A549 (cell line): ENCODE results near the gene DPYSL4. TPM values are rescaled to one million over a fixed set of nuclear protein-coding genes. Genes with fewer than 3 reads are reported as not detected.

Experiments used
- ATAC-seq, 2 experiments: fragments of 200-7000 bp in 1 of 2; fragments of >200 bp in 1 of 2; cut with Nextera tagmentation in 1 of 2; cut with Tn5 transposase in 1 of 2; 3 replicates each; pipeline versions ENCODE4 v1.8.0 to v1.9.1; 2018 to 2020; ENCODE audit warnings: mild to moderate bottlenecking in 1 of 2, moderate library complexity in 1 of 2
- CTCF ChIA-PET: fragments of 300-600 bp; sonication (Branson Sonifier 250); formaldehyde crosslinking; extraction: SDS; loops from one replicate; lab custom pipeline; 2021; ENCODE audit warnings: antibody characterized with exemption, inconsistent platforms; lab: Yijun Ruan, JAX
- POLR2A ChIA-PET: fragments of 350-600 bp; formaldehyde crosslinking; extraction: SDS; loops from one replicate; lab custom pipeline; 2021; ENCODE audit warnings: antibody characterized with exemption, inconsistent platforms; lab: Yijun Ruan, JAX
- DNase-seq, 2 experiments: peaks; one replicate each; pipeline versions ENCODE4 v3.0.0 to v3.0.0-alpha.2; 2011 to 2016; ENCODE audit warnings: low read depth in 1 of 2, low spot score in 1 of 2
- FAIRE-seq: peaks from 2 replicates; lab custom pipeline; 2011; peaks lifted over from hg19 to GRCh38; lab: Jason Lieb, UNC
- H3K27ac ChIP-seq, 2 experiments: fragments of >200 bp; sonication (Bioruptor Twin); formaldehyde crosslinking; 3 replicates each; pipeline ENCODE4 v1.5.1; 2016 to 2017
- H3K4me1 ChIP-seq: fragments of >200 bp; sonication (Bioruptor Twin); formaldehyde crosslinking; 3 replicates; pipeline ENCODE4 v1.6.1; 2016
- H3K4me2 ChIP-seq: fragments of >200 bp; sonication (Bioruptor Twin); formaldehyde crosslinking; 3 replicates; pipeline ENCODE4 v1.6.1; 2016
- H3K4me3 ChIP-seq: fragments of >200 bp; sonication (Bioruptor Twin); formaldehyde crosslinking; 3 replicates; pipeline ENCODE4 v1.5.1; 2016
- H3K9me3 ChIP-seq: fragments of >200 bp; sonication (Bioruptor Twin); formaldehyde crosslinking; 3 replicates; pipeline ENCODE4 v1.6.1; 2016
- BHLHE40 ChIP-seq: IDR thresholded peaks from 2 replicates; pipeline ENCODE4 v1.6.1; 2012; ENCODE audit warnings: low read depth, low read length, inconsistent platforms
- CEBPB ChIP-seq, 2 experiments: fragments of >200 bp in 1 of 2; sonication (Bioruptor Twin) in 1 of 2; formaldehyde crosslinking in 1 of 2; IDR thresholded peaks; 2 replicates each; pipeline ENCODE4 v1.6.1; 2012 to 2016
- EHMT2 ChIP-seq: fragments of 200-600 bp; sonication (generic); IDR thresholded peaks from 2 replicates; pipeline ENCODE4 v1.6.1; 2016; ENCODE audit warnings: antibody characterized with exemption, low read depth, mild to moderate bottlenecking, moderate library complexity
- ELK1 ChIP-seq: fragments of 150-350 bp; IDR thresholded peaks from 2 replicates; pipeline ENCODE4 v1.6.1; 2014; ENCODE audit warnings: low read depth, mild to moderate bottlenecking, low read length
- FOSB ChIP-seq: fragments of 250-450 bp; sonication (Bioruptor Pico); IDR thresholded peaks from 2 replicates; pipeline ENCODE4 v1.5.0; 2020; ENCODE audit warnings: mild to moderate bottlenecking, moderate library complexity
- FOXS1 ChIP-seq: fragments of 250-450 bp; sonication (Bioruptor Pico); IDR thresholded peaks from 2 replicates; pipeline ENCODE4 v1.5.0; 2020; ENCODE audit warnings: mild to moderate bottlenecking, moderate library complexity
- HDAC2 ChIP-seq: fragments of 200-600 bp; sonication (generic); IDR thresholded peaks from 2 replicates; pipeline ENCODE4 v1.6.1; 2016
- HES2 ChIP-seq: fragments of >200 bp; sonication (Bioruptor Twin); formaldehyde crosslinking; IDR thresholded peaks from 2 replicates; pipeline ENCODE4 v1.6.1; 2016
- HOXB13 ChIP-seq: fragments of 250-450 bp; sonication (Bioruptor Pico); IDR thresholded peaks from 2 replicates; pipeline ENCODE4 v1.5.0; 2020; ENCODE audit warnings: low read depth, mild to moderate bottlenecking, moderate library complexity
- KDM5A ChIP-seq: fragments of 200-600 bp; sonication (generic); IDR thresholded peaks from 2 replicates; pipeline ENCODE4 v1.6.1; 2016; ENCODE audit warnings: antibody characterized with exemption, mild to moderate bottlenecking
- MAFK ChIP-seq: fragments of 450-650 bp; IDR thresholded peaks from 2 replicates; pipeline ENCODE4 v1.6.1; 2014; ENCODE audit not compliant: partially characterized antibody
- MAX ChIP-seq: IDR thresholded peaks from 2 replicates; pipeline ENCODE4 v1.6.1; 2012
- MAZ ChIP-seq: fragments of 150-350 bp; IDR thresholded peaks from 2 replicates; pipeline ENCODE4 v1.6.1; 2014; ENCODE audit warnings: antibody characterized with exemption, low read depth, low read length, borderline replicate concordance
- MYC ChIP-seq: IDR thresholded peaks from 2 replicates; pipeline ENCODE4 v1.6.1; 2012; ENCODE audit warnings: mild to moderate bottlenecking, inconsistent platforms, low read length, improper control_type of control experiment, borderline replicate concordance
- NR3C1 ChIP-seq: fragments of >200 bp; sonication (Bioruptor Twin); formaldehyde crosslinking; IDR thresholded peaks from 3 replicates; pipeline ENCODE4 v1.6.1; 2017
- PBX3 ChIP-seq: IDR thresholded peaks from 2 replicates; pipeline ENCODE4 v1.6.1; 2012
- PHF8 ChIP-seq: fragments of 200-600 bp; sonication (generic); IDR thresholded peaks from 2 replicates; pipeline ENCODE4 v1.6.1; 2016; ENCODE audit warnings: low read depth, mild to moderate bottlenecking, antibody characterized with exemption, moderate library complexity, borderline replicate concordance
- POLR2A ChIP-seq: IDR thresholded peaks from 2 replicates; pipeline ENCODE4 v1.6.1; 2012; ENCODE audit warnings: mild to moderate bottlenecking, low read length
- REST ChIP-seq: fragments of 200-600 bp; sonication (generic); IDR thresholded peaks from 2 replicates; pipeline ENCODE4 v1.6.1; 2016; ENCODE audit warnings: antibody characterized with exemption, mild to moderate bottlenecking, moderate library complexity
- SMC3 ChIP-seq: fragments of >200 bp; sonication (Bioruptor Twin); formaldehyde crosslinking; IDR thresholded peaks from 3 replicates; pipeline ENCODE4 v1.6.1; 2018; ENCODE audit warnings: inconsistent platforms
- SREBF2 ChIP-seq: fragments of 450-650 bp; IDR thresholded peaks from 2 replicates; pipeline ENCODE4 v1.6.1; 2014; ENCODE audit warnings: mild to moderate bottlenecking, moderate library complexity
- TP53 ChIP-seq: fragments of 250-450 bp; sonication (Bioruptor Pico); IDR thresholded peaks from 2 replicates; pipeline ENCODE4 v1.5.0; 2021; ENCODE audit warnings: mild to moderate bottlenecking, moderate library complexity
- USF2 ChIP-seq: fragments of 450-650 bp; IDR thresholded peaks from 2 replicates; pipeline ENCODE4 v1.6.1; 2014; ENCODE audit warnings: antibody characterized with exemption
- ZFP36 ChIP-seq: fragments of 450-650 bp; IDR thresholded peaks from 2 replicates; pipeline ENCODE4 v1.6.1; 2014; ENCODE audit warnings: borderline replicate concordance; ENCODE audit not compliant: partially characterized antibody
- ZNF302 ChIP-seq: fragments of 250-450 bp; sonication (Bioruptor Pico); IDR thresholded peaks from 2 replicates; pipeline ENCODE4 v1.9.0; 2021; ENCODE audit warnings: inconsistent platforms, mild to moderate bottlenecking, moderate library complexity
- WGBS: methylation state at CpG from one replicate; pipeline ENCODE4 v1.1.6; 2017; ENCODE audit errors: missing lambda C conversion rate; 5-methylcytosine and 5-hydroxymethylcytosine counted together
- polyA plus RNA-seq, 4 experiments: library from polyadenylated mRNA; depleted of rRNA in 3 of 4; stranded (reverse); fragments of >200 nt; fragmentation: RNase III in 1 of 4; extraction: RNeasy Plus Mini Kit Qiagen cat#74134 plus additional on column Dnase treatment in 1 of 4; gene quantifications; 2 replicates in 3 of 4; 3 replicates in 1 of 4; pipeline ENCODE4 v1.2.3, GENCODE V29; 2011 to 2017

Gene DPYSL4
- polyA plus RNA-seq, 2 of the 4 experiments (the other 2 are of a cell fraction), result 2.9 to 14.1 TPM

- no peaks in the 10 kb centered on the region for H3K9me3 ChIP-seq
- H3K4me2 ChIP-seq, result no peak overlapping the region
- no peak overlapping the region for H3K4me3 ChIP-seq
- H3K4me1 ChIP-seq, result no peaks in the 10 kb centered on the region
- no peak for DNase-seq
- WGBS, result 93% methylated on average over 34 of the region's 42 CpGs
- no peak for ATAC-seq
- no peak for TF ChIP-seq SREBF2
- no peak for TF ChIP-seq EHMT2
- no peak for TF ChIP-seq NR3C1
- no peak for TF ChIP-seq PBX3
- TF ChIP-seq PHF8, result no peak
- no peak for TF ChIP-seq MAX
- no peak for TF ChIP-seq MAFK
- TF ChIP-seq TP53, result no peak
- TF ChIP-seq USF2, result no peak
- no peak for TF ChIP-seq POLR2A
- no peak for TF ChIP-seq MAZ
- TF ChIP-seq HDAC2, result no peak
- TF ChIP-seq CEBPB (IDR thresholded peaks at IDR 0.05), result no peak
- TF ChIP-seq FOXS1, result no peak
- TF ChIP-seq SMC3, result no peak
- TF ChIP-seq KDM5A, result no peak
- POLR2A ChIA-PET, result no interaction called here
- H3K27ac ChIP-seq, result no peak overlapping the region
- CTCF ChIA-PET, result interaction anchor here (0.7 to 4.4 kb wide), 4 partner anchors 9 to 117 kb away, joined by 3 to 33 read pairs (median 4); no protein-coding TSS in a partner anchor
- FAIRE-seq, result no peak
These were observed 46.4 kb upstream of the DPYSL4 start for GRCh38 chr10:132140167-132140925.

- Histone ChIP-seq H3K27ac (no peak overlapping the region), H3K9me3 (no peaks in the 10 kb centered on the region), H3K4me3 (no peak overlapping the region), H3K4me1 (no peaks in the 10 kb centered on the region), H3K4me2 (no peak overlapping the region)
- POLR2A ChIA-PET, result no interaction called here
- no peak for FAIRE-seq
- CTCF ChIA-PET, result interaction anchor here (0.7 to 4.4 kb wide), 11 partner anchors 10 to 208 kb away, joined by 3 to 45 read pairs (median 13); partner anchors contain the start of gene JAKMIP3
- DNase-seq, result no peak
- 77% methylated on average over 7 of the region's 7 CpGs for WGBS
- TF ChIP-seq BHLHE40, result no peak
- ATAC-seq, result no peak
These were observed 45.7 kb upstream of the DPYSL4 start for GRCh38 chr10:132141076-132141475.

- Histone ChIP-seq H3K4me1 (no peaks in the 10 kb centered on the region), H3K27ac (peak overlapping the region in 1 of 2 experiments; percentile 50; a peak in 2 of 6 replicates), H3K9me3 (no peaks in the 10 kb centered on the region), H3K4me3 (no peak overlapping the region), H3K4me2 (peak overlapping the region; percentile 38)
- no peak for DNase-seq
- CTCF ChIA-PET, result interaction anchor here (0.6 to 4.8 kb wide), 32 partner anchors 10 to 667 kb away, joined by 3 to 45 read pairs (median 6); partner anchors contain the start of gene JAKMIP3
- FAIRE-seq, result no peak
- peak; percentile 4 to 37; a peak in 3 of 6 replicates for ATAC-seq
- 80% methylated on average over 24 of the region's 32 CpGs for WGBS
- POLR2A ChIA-PET, result interaction anchor here (0.5 kb wide), 1 partner anchor 12 kb away, joined by 3 read pairs; no protein-coding TSS in a partner anchor
- TF ChIP-seq BHLHE40, result no peak
- TF ChIP-seq HOXB13 (CRISPR knock-in tag), result no peak
- no peak for TF ChIP-seq HES2
- no peak for TF ChIP-seq REST
- TF ChIP-seq NR3C1, result no peak
- no peak for TF ChIP-seq EHMT2
- TF ChIP-seq ELK1, result no peak
- no peak for TF ChIP-seq FOSB (CRISPR knock-in tag)
- TF ChIP-seq ZFP36, result no peak
- TF ChIP-seq HDAC2, result no peak
- TF ChIP-seq ZNF302 (CRISPR knock-in tag), result no peak
- TF ChIP-seq MYC, result no peak
These were observed 45.0 kb upstream of the DPYSL4 start for GRCh38 chr10:132141526-132142395.
